ENCODE results near the gene DNMT1.

DNA sequence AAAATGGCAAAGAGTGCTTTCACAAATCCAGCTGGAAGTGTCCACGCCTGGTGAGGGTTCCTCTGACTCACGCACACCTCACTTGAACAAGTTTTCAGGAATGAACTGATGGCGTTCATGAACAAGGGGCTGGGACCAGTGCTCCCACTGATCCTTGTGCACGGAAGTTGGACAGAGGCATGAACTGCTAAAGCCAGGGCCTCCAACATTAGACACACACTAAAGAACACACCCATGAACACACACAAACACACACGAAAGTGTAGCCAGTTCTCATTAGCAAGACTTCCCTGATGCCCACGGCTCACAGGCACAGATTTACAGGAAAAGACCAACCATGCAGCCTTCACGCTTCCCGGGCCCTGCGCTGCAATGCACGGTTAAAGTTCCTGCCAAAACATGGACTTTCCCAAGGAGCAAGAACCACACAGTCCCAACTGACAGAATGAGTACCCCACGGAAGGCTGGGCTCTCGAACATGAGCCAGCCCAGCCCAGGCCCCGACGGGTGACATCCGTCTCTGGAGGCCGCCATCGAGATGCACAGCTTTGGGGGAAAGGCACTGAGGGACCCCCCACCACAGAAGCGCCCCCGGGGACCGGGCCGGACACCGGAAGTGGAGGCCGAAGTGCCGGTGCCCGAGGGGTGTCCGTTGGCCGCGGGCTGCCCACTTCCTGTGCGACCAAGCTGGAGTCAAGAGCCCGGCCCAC lies 808 bp downstream of the DNMT1 start:
- TF ChIP-seq, protein P1, sequence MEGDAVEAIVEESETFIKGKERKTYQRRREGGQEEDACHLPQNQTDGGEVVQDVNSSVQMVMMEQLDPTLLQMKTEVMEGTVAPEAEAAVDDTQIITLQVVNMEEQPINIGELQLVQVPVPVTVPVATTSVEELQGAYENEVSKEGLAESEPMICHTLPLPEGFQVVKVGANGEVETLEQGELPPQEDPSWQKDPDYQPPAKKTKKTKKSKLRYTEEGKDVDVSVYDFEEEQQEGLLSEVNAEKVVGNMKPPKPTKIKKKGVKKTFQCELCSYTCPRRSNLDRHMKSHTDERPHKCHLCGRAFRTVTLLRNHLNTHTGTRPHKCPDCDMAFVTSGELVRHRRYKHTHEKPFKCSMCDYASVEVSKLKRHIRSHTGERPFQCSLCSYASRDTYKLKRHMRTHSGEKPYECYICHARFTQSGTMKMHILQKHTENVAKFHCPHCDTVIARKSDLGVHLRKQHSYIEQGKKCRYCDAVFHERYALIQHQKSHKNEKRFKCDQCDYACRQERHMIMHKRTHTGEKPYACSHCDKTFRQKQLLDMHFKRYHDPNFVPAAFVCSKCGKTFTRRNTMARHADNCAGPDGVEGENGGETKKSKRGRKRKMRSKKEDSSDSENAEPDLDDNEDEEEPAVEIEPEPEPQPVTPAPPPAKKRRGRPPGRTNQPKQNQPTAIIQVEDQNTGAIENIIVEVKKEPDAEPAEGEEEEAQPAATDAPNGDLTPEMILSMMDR (conservative IDR thresholded peaks at IDR 0.05; ENCODE audit: low read depth, low read length), result no peak
- TF ChIP-seq EZH2phosphoT487 (IDR thresholded peaks at IDR 0.05; ENCODE audit: borderline replicate concordance, low read length), result no peak

Measured in PC-3 (cell line).